ENCODE measurements around the gene WBP1.
"Not testable (repeated sequence)": the region's sequence is repeated elsewhere in the genome, so short reads cannot be mapped to it uniquely, and the experiment has no call there.

The WBP1 gene

GRCh38 chr2:74439373-74439772 lies 18.9 kb upstream of the WBP1 start:
- FAIRE-seq = no peak
- peak; percentile 61 for DNase-seq (ENCODE audit: insufficient read length, low spot score)
- TF ChIP-seq CTCF (IDR thresholded peaks at IDR 0.05; ENCODE audit: insufficient read depth, missing control alignments) = no peak

GRCh38 chr2:74439803-74440377 lies 18.3 kb upstream of the WBP1 start:
- FAIRE-seq = no peak
- DNase-seq (ENCODE audit: insufficient read length, low spot score) = no peak
- TF ChIP-seq CTCF (IDR thresholded peaks at IDR 0.05; ENCODE audit: insufficient read depth, missing control alignments) = no peak

GRCh38 chr2:74440378-74441169 lies 17.7 kb upstream of the WBP1 start:
- peak; percentile 12 for TF ChIP-seq CTCF (IDR thresholded peaks at IDR 0.05; ENCODE audit: insufficient read depth, missing control alignments)
- FAIRE-seq (no peak), DNase-seq (ENCODE audit: insufficient read length, low spot score) (peak; percentile 100)

GRCh38 chr2:74441170-74441689 lies 17.0 kb upstream of the WBP1 start:
- no peak for DNase-seq (ENCODE audit: insufficient read length, low spot score)
- no peak for TF ChIP-seq CTCF (IDR thresholded peaks at IDR 0.05; ENCODE audit: insufficient read depth, missing control alignments)
- FAIRE-seq = no peak

- DNase-seq (ENCODE audit: insufficient read length, low spot score) = no peak
- no peak for TF ChIP-seq CTCF (IDR thresholded peaks at IDR 0.05; ENCODE audit: insufficient read depth, missing control alignments)
- FAIRE-seq = no peak
These were observed 16.4 kb upstream of the WBP1 start, which contains the start of gene RTKN for GRCh38 chr2:74441690-74442482. RTKN (minus strand) TSS chr2:74441937; CDS start chr2:74441816, 121 bp downstream.

- DNase-seq (ENCODE audit: insufficient read length, low spot score); FAIRE-seq: not testable (repeated sequence)
These were observed 15.5 kb upstream of the WBP1 start for GRCh38 chr2:74442483-74443297.
